ENCODE results near the gene LTN1.

GRCh38 chr21:28949318-28949717, 43.4 kb downstream of the LTN1 start:
- TF ChIP-seq CTCF (IDR thresholded peaks at IDR 0.05; ENCODE audit: insufficient read depth, low read depth, low read length) = no peak
- no peak for TF ChIP-seq EZH2 (IDR thresholded peaks at IDR 0.05; ENCODE audit: insufficient read depth, low read length)

Measured in astrocyte (in vitro differentiated cells and primary cell).